Epithelial cell of esophagus (primary cell): ENCODE data around the gene PROM1.

Source experiments
- DNase-seq: peaks from one replicate; pipeline ENCODE4 v3.0.0; 2010; ENCODE audit warnings: low read depth
- H3K4me3 ChIP-seq: 2 replicates; pipeline ENCODE4 v1.5.1; 2011; ENCODE audit warnings: mild to moderate bottlenecking, low read length, control low read depth
- CTCF ChIP-seq: IDR thresholded peaks from 2 replicates; pipeline ENCODE4 v1.5.1; 2011; ENCODE audit warnings: low read depth, mild to moderate bottlenecking, low read length, control low read depth, inconsistent platforms; ENCODE audit not compliant: insufficient read depth; ENCODE audit errors: missing control alignments

The PROM1 gene

GRCh38 chr4:15945516-15945915 is 138.3 kb downstream of the PROM1 start:
- no peak for DNase-seq
- no peak overlapping the region for H3K4me3 ChIP-seq
- TF ChIP-seq CTCF = no peak

GRCh38 chr4:15944895-15945294 is 138.9 kb downstream of the PROM1 start:
- DNase-seq = no peak
- no peak overlapping the region for H3K4me3 ChIP-seq
- no peak for TF ChIP-seq CTCF

- TF ChIP-seq CTCF = no peak
Observed at GRCh38 chr4:15942283-15942682, 141.5 kb downstream of the PROM1 start.

GRCh38 chr4:15938640-15939039 is 145.2 kb downstream of the PROM1 start, which contains the start of gene FGFBP1:
FGFBP1 (minus strand) TSS chr4:15938740; CDS start chr4:15936632, 2,108 bp downstream.
- no peak for DNase-seq
- H3K4me3 ChIP-seq = peak within 1 kb of the TSS; percentile 58
- TF ChIP-seq CTCF = no peak

More at GRCh38 chr4:15942283-15942682, 141.5 kb downstream of the PROM1 start:
- DNase-seq = no peak
- no peak overlapping the region for H3K4me3 ChIP-seq

GRCh38 chr4:15938182-15938581 is 145.6 kb downstream of the PROM1 start:
- peak overlapping the region; percentile 58 for H3K4me3 ChIP-seq
- TF ChIP-seq CTCF = no peak
- DNase-seq = peak; percentile 93

- TF ChIP-seq CTCF = no peak
- DNase-seq = peak; percentile 94
- H3K4me3 ChIP-seq = peak overlapping the region; percentile 58
Observed at GRCh38 chr4:15936495-15936894, 147.3 kb downstream of the PROM1 start.

- peak overlapping the region; percentile 58 for H3K4me3 ChIP-seq
- TF ChIP-seq CTCF = no peak
- no peak for DNase-seq
Observed at GRCh38 chr4:15935504-15936402, 148.1 kb downstream of the PROM1 start.
